Subcutaneous adipose tissue (tissue), 4 donors: Measurements from ENCODE around the gene BICC1. TPM values are rescaled to one million over a fixed set of nuclear protein-coding genes. Genes with fewer than 3 reads are reported as not detected.

Source experiments
- total RNA-seq, 4 donors: library from RNA; depleted of rRNA; stranded (reverse); fragments of >200 nt; gene quantifications; one replicate each; pipeline ENCODE4 v1.1.0, GENCODE V29; 2016
- TF ChIP-seq, protein P1 (sequence below): fragments of 450-650 bp; IDR thresholded peaks from one replicate; pipeline ENCODE4 v1.5.1; 2016; ENCODE audit warnings: low read depth, mild to moderate bottlenecking, control low read depth, antibody characterized with exemption, moderate library complexity

BICC1 gene
- total RNA-seq, 4 donors from 2014 or later, result 17.9 to 26.0 (median 23.0) TPM

DNA sequence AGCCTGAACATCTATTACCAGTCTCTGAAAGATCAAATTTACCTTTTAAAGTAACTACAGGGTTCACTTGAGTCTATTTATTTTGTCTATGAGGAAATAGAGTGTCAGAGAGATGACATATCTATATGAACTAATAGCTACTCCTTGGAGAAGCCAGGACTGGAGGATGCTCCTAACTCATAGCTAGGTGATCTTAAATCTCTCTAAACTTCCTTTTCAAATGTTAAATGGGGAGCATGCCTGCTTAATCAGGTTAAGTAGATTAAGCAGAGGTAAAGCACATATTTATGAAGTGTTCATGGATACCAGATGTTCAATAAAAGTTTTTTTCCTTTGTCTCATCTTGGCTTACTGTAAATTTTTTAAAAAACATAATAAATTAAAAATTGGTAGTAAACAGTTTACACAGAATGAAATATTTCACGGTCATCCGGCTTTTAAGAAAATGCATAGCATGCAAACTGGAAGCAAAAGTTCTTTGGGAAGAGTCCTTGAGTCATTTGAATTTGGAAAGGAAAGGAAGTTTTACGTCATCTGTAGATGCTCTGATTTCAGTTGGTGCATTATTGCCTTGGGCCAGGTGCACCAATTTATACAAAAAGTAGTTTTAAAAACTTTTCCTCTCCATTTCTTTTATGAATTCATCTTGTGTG lies 155.1 kb downstream of the BICC1 start:
- TF ChIP-seq, protein P1, sequence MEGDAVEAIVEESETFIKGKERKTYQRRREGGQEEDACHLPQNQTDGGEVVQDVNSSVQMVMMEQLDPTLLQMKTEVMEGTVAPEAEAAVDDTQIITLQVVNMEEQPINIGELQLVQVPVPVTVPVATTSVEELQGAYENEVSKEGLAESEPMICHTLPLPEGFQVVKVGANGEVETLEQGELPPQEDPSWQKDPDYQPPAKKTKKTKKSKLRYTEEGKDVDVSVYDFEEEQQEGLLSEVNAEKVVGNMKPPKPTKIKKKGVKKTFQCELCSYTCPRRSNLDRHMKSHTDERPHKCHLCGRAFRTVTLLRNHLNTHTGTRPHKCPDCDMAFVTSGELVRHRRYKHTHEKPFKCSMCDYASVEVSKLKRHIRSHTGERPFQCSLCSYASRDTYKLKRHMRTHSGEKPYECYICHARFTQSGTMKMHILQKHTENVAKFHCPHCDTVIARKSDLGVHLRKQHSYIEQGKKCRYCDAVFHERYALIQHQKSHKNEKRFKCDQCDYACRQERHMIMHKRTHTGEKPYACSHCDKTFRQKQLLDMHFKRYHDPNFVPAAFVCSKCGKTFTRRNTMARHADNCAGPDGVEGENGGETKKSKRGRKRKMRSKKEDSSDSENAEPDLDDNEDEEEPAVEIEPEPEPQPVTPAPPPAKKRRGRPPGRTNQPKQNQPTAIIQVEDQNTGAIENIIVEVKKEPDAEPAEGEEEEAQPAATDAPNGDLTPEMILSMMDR, result no peak

GRCh38 chr10:58672845-58673244 lies 160.2 kb downstream of the BICC1 start:
- TF ChIP-seq, protein P1, result no peak

DNA sequence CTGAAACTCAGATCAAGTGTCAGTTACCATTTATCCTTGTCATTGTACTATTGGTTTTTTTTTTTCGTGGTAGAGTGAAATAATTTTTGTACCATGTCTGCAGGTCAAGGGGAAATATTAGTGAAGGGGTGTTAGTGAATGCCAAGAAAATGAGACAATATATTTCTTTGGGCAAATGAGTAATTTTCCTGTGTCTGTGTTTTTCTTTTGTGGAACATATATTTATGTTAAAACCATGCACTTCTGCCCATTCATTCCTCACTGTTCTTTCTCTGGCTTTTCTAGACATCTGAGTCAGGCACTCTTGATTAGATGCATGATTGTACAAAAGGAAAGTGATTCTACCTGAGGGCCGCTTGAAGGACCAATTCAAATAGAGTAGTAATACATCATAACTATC lies 161.6 kb downstream of the BICC1 start:
- TF ChIP-seq, protein P1, result no peak

DNA sequence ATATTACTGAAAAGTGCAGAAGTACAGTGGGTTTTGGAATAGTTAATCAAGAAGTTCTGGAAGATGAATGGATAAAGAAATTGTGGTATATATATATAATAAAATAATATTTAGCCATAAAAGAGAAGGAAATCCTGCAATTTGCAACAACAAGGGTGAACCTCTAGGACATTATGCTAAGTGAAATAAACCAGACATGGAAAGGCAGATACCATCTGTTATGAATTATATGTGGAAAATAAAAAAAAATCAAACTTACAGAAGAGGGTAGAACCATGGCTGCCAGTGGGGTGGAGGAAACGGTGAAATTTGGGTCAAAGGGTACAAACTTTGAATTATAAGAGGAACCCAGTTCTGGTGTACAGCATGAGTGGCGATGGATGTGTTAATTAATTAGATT lies 162.6 kb downstream of the BICC1 start:
- TF ChIP-seq, protein P1, result no peak

DNA sequence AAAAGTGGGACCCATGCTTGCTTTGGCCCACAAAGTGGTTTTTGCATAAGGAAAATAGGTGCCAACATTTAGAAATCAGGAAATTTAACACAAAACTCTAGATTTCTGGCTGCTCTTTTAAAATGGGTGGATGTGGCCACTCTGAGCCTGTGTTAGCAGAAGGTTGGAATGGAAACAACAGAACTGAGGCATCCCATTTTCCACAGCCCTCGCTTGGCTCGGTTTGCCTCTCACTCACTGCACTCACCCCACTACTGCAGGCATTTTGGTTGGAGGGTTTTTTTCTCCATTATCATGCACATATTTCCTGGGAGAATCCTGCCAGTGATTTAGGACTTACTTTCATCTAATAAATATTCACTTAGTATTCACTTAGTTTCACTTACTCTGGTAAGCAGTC lies 178.9 kb downstream of the BICC1 start:
- TF ChIP-seq, protein P1, result no peak

DNA sequence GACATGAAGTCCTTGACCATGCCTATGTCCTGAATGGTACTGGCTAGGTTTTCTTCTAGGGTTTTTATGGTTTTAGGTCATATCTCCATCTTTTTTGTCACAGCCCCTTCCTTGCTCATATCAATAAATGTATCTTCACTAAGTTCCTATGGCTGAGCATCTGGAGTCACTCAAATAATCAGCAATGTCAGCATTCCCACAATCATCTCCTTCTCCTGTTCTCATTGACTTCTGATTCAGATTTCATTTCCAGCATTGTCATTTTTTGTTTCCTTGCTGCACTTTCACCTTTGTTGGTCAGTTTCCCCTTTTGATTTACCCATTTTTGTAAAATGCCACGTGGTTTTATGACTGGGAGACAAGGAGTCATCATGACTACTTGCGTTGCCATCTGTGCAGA lies 181.2 kb downstream of the BICC1 start:
- TF ChIP-seq, protein P1, result no peak

GRCh38 chr10:58695022-58695421 lies 182.3 kb downstream of the BICC1 start:
- TF ChIP-seq, protein P1, result no peak
